Panc1 (cell line): Measurements from ENCODE around the gene GAP43. TPM values are rescaled to one million over a fixed set of nuclear protein-coding genes. Genes with fewer than 3 reads are reported as not detected.

Experiments
- ATAC-seq: fragments of 200-7000 bp; cut with Tn5 transposase; 2 replicates; pipeline ENCODE4 v1.9.1; 2020; ENCODE audit warnings: mild to moderate bottlenecking, moderate library complexity
- BruUV-seq: library from RNA; stranded (reverse); fragments of 400-500 nt; replicated peaks from 2 replicates; lab custom pipeline; 2021; lab: Mats Ljungman, UMichigan
- CTCF ChIA-PET: fragments of 300-600 bp; sonication (Branson Sonifier 250); formaldehyde crosslinking; loops from one replicate; lab custom pipeline; 2022; ENCODE audit warnings: antibody characterized with exemption; lab: Charles Lee
- POLR2A ChIA-PET: fragments of 300-600 bp; sonication (Branson Sonifier 250); formaldehyde crosslinking; loops from one replicate; lab custom pipeline; 2022; ENCODE audit warnings: antibody characterized with exemption; lab: Charles Lee
- DNase-seq: peaks from one replicate; pipeline ENCODE4 v3.0.0-alpha.2; 2010; ENCODE audit warnings: low read depth, low spot score
- H3K27ac ChIP-seq: 2 replicates; pipeline ENCODE4 v1.5.1; 2011; ENCODE audit warnings: mild to moderate bottlenecking, low read length, inconsistent platforms
- H3K27me3 ChIP-seq: fragments of 200-500 bp; sonication (Bioruptor generic); 2 replicates; pipeline ENCODE4 v1.6.0; 2014; ENCODE audit warnings: low read length, inconsistent platforms; ENCODE audit not compliant: control insufficient read depth, insufficient read depth
- H3K36me3 ChIP-seq: fragments of 200-500 bp; sonication (Bioruptor generic); 2 replicates; pipeline ENCODE4 v1.5.1; 2014; ENCODE audit warnings: inconsistent platforms, mild to moderate bottlenecking, low read length, moderate library complexity; ENCODE audit not compliant: control insufficient read depth, insufficient read depth
- H3K4me1 ChIP-seq: 2 replicates; pipeline ENCODE4 v1.5.1; 2011; ENCODE audit warnings: inconsistent platforms, mild to moderate bottlenecking, low read length, moderate library complexity; ENCODE audit not compliant: control insufficient read depth, insufficient read depth
- H3K4me3 ChIP-seq, 2 experiments: 2 replicates each; pipeline ENCODE4 v1.5.1; 2011 to 2012; ENCODE audit warnings: low read depth in 2 of 2, low read length in 2 of 2, mild to moderate bottlenecking in 2 of 2, inconsistent platforms in 1 of 2, moderate library complexity in 1 of 2
- H3K9me3 ChIP-seq: fragments of 200-500 bp; sonication (Bioruptor generic); 2 replicates; pipeline ENCODE4 v1.5.1; 2014; ENCODE audit warnings: low read depth, mild to moderate bottlenecking, inconsistent platforms, low read length, moderate library complexity; ENCODE audit not compliant: control insufficient read depth, insufficient read depth
- CTCF ChIP-seq: fragments of 450-650 bp; IDR thresholded peaks from 2 replicates; pipeline ENCODE4 v1.5.1; 2017; ENCODE audit warnings: mild to moderate bottlenecking
- POLR2AphosphoS5 ChIP-seq: IDR thresholded peaks from 2 replicates; pipeline ENCODE4 v1.6.1; 2012; ENCODE audit warnings: mild to moderate bottlenecking, low read depth, low read length, moderate library complexity
- REST ChIP-seq, 2 experiments: IDR thresholded peaks; 2 replicates each; pipeline ENCODE4 v1.6.1; 2011 to 2012; ENCODE audit warnings: low read depth in 2 of 2, control low read depth in 1 of 2, low read length in 1 of 2, mild to moderate bottlenecking in 1 of 2, moderate library complexity in 1 of 2; ENCODE audit not compliant: insufficient read depth in 1 of 2
- SIN3A ChIP-seq: IDR thresholded peaks from 2 replicates; pipeline ENCODE4 v1.6.1; 2012; ENCODE audit warnings: low read depth, mild to moderate bottlenecking, low read length, moderate library complexity, borderline replicate concordance; ENCODE audit not compliant: insufficient read depth
- TCF7L2 ChIP-seq: IDR thresholded peaks from 2 replicates; pipeline ENCODE4 v1.6.1; 2011; ENCODE audit warnings: mild to moderate bottlenecking, low read depth, low read length, inconsistent platforms
- in situ Hi-C: cut with HindIII; loops from 2 replicates; pipeline ENCODE4 v1.10.0; 2016; ENCODE audit warnings: low sequenced_read_pairs, low pct_unique_long_range_greater_than_20kb
- intact Hi-C: fragments of 100-400 bp; cut with micrococcal nuclease; formaldehyde crosslinking; loops from one replicate; pipeline ENCODE4 v1.10.0; 2022; ENCODE audit not compliant: unreplicated experiment
- total RNA-seq: library from RNA; stranded (reverse); gene quantifications from one replicate; pipeline ENCODE4 v1.2.1, GENCODE V29; 2021; ENCODE audit not compliant: unreplicated experiment

GAP43 gene
- total RNA-seq, 1 experiment from 2014 or later: not detected

DNA sequence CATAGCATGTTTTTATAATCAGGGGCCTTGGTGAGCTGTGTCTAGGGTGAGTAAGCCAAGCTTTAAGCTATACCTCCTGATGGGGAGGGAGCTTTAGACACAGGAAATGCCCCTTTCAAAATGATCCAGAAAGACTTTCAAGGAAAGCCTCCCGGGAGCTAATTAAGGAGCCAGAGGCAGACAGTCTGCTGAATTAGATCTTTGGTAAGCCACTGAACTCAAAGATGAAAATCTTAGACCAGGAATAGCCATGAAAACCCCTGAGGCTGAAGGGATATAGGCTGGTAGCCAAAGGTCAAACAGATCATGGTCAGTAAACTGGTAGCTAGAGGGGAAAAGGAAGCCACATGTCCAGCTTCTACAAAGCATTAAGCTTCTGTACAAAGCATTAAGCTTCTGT, 42.7 kb upstream of the GAP43 start:
- Histone ChIP-seq H3K27ac (no peak overlapping the region), H3K36me3 (no peaks in the 10 kb centered on the region), H3K27me3 (no peaks in the 10 kb centered on the region; the same call in 1 of the 2 replicates), H3K4me3 (no peak overlapping the region), H3K9me3 (no peaks in the 10 kb centered on the region), H3K4me1 (no peaks in the 10 kb centered on the region)
- DNase-seq (no peak), ATAC-seq (no peak)
- POLR2A ChIA-PET: no interaction called here
- intact Hi-C loops (no loop called here), in situ Hi-C loops (no loop called here)
- no peak for TF ChIP-seq TCF7L2
- TF ChIP-seq REST (IDR thresholded peaks at IDR 0.05; ENCODE audit: insufficient read depth in 1 of 2, low read depth in 2 of 2, low read length in 1 of 2): no peak
- TF ChIP-seq POLR2AphosphoS5: no peak
- TF ChIP-seq SIN3A: no peak
- TF ChIP-seq CTCF: no peak
- no TSS peak for BruUV-seq
- CTCF ChIA-PET: no interaction called here

- ChIA-PET POLR2A (no interaction called here), CTCF (no interaction called here)
- DNase-seq (no peak), ATAC-seq (no peak)
- in situ Hi-C loops (no loop called here), intact Hi-C loops (no loop called here)
- Histone ChIP-seq H3K9me3 (no peaks in the 10 kb centered on the region), H3K36me3 (no peaks in the 10 kb centered on the region), H3K4me1 (no peaks in the 10 kb centered on the region), H3K4me3 (no peak overlapping the region), H3K27me3 (no peaks in the 10 kb centered on the region), H3K27ac (no peak overlapping the region)
- BruUV-seq: no TSS peak
- TF ChIP-seq TCF7L2 (no peak), CTCF (no peak), POLR2AphosphoS5 (no peak), REST (IDR thresholded peaks at IDR 0.05; ENCODE audit: insufficient read depth in 1 of 2, low read depth in 2 of 2, low read length in 1 of 2) (no peak), SIN3A (no peak)
Measured at GRCh38 chr3:115581362-115582135, 41.8 kb upstream of the GAP43 start.
